Cerebellar cortex (tissue), 1 donor: ENCODE results near the gene NAXD.
"Not testable (repeated sequence)": the region's sequence is repeated elsewhere in the genome, so short reads cannot be mapped to it uniquely, and the experiment has no call there.

Experiments
- DNase-seq: peaks from one replicate; pipeline ENCODE4 v3.0.0-alpha.2; 2015; ENCODE audit warnings: low spot score

Gene NAXD

GRCh38 chr13:110628477-110628793, 13.1 kb downstream of the NAXD start:
- DNase-seq, result no peak

GRCh38 chr13:110628952-110629701, 13.8 kb downstream of the NAXD start:
- DNase-seq, result peak; percentile 59

- DNase-seq, result no peak
Measured at GRCh38 chr13:110629735-110630134, 14.4 kb downstream of the NAXD start.

GRCh38 chr13:110630566-110631119, 15.3 kb downstream of the NAXD start:
- no peak for DNase-seq

- not testable (repeated sequence) for DNase-seq
Measured at GRCh38 chr13:110632255-110632654, 16.9 kb downstream of the NAXD start.

GRCh38 chr13:110633776-110634175, 18.4 kb downstream of the NAXD start:
- no peak for DNase-seq

- no peak for DNase-seq
Measured at GRCh38 chr13:110634558-110634957, 19.2 kb downstream of the NAXD start.

GRCh38 chr13:110635405-110636002, 20.2 kb downstream of the NAXD start:
- DNase-seq, result no peak

GRCh38 chr13:110636053-110636475, 20.7 kb downstream of the NAXD start:
- DNase-seq, result no peak

- DNase-seq, result no peak
Measured at GRCh38 chr13:110636701-110637201, 21.4 kb downstream of the NAXD start.

GRCh38 chr13:110637275-110637674, 21.9 kb downstream of the NAXD start:
- DNase-seq, result no peak

GRCh38 chr13:110637747-110638146, 22.4 kb downstream of the NAXD start:
- DNase-seq, result no peak

- DNase-seq, result no peak
Measured at GRCh38 chr13:110638257-110638656, 22.9 kb downstream of the NAXD start.

GRCh38 chr13:110638814-110639806, 23.8 kb downstream of the NAXD start:
- DNase-seq, result no peak

- DNase-seq, result no peak
Measured at GRCh38 chr13:110639935-110640334, 24.6 kb downstream of the NAXD start.

- DNase-seq, result peak; percentile 54
Measured at GRCh38 chr13:110640591-110641029, 25.3 kb downstream of the NAXD start.

- no peak for DNase-seq
Measured at GRCh38 chr13:110641055-110642015, 26.0 kb downstream of the NAXD start.

- DNase-seq, result no peak
Measured at GRCh38 chr13:110642291-110642981, 27.1 kb downstream of the NAXD start.

GRCh38 chr13:110643324-110643723, 28.0 kb downstream of the NAXD start:
- DNase-seq, result no peak

- DNase-seq, result no peak
Measured at GRCh38 chr13:110643768-110644421, 28.6 kb downstream of the NAXD start.
